Left forelimb (tissue), 1 donor: ENCODE results near the gene METRNL.

Experiments used
- DNase-seq: peaks from one replicate; pipeline ENCODE4 v3.0.0-alpha.2; 2018; ENCODE audit warnings: low spot score

The METRNL gene

DNA sequence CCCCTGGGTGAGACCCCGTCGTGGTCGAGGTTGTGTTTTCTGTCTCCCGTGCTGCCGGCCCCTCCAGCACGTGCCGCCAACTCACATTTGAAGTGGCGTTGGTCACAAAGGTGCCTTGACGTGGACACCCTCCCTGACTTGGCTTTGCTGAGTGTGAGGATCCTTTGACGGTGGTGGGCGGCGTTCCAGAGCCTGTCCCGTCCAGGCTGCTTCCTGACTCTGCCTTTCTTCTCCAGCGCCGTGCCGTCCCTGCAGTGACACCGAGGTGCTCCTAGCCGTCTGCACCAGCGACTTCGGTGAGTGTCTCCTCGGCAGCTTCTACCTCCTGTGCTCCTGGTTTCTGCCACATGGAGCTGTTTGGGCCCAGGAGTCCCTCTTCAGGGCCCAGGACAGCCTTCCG, 13.5 kb downstream of the METRNL start:
- no peak for DNase-seq

GRCh38 chr17:83093506-83093905, 14.1 kb downstream of the METRNL start:
- DNase-seq: no peak

- DNase-seq: no peak
Observed at GRCh38 chr17:83094291-83094690, 14.9 kb downstream of the METRNL start.

GRCh38 chr17:83095016-83095415, 15.6 kb downstream of the METRNL start:
- no peak for DNase-seq

DNA sequence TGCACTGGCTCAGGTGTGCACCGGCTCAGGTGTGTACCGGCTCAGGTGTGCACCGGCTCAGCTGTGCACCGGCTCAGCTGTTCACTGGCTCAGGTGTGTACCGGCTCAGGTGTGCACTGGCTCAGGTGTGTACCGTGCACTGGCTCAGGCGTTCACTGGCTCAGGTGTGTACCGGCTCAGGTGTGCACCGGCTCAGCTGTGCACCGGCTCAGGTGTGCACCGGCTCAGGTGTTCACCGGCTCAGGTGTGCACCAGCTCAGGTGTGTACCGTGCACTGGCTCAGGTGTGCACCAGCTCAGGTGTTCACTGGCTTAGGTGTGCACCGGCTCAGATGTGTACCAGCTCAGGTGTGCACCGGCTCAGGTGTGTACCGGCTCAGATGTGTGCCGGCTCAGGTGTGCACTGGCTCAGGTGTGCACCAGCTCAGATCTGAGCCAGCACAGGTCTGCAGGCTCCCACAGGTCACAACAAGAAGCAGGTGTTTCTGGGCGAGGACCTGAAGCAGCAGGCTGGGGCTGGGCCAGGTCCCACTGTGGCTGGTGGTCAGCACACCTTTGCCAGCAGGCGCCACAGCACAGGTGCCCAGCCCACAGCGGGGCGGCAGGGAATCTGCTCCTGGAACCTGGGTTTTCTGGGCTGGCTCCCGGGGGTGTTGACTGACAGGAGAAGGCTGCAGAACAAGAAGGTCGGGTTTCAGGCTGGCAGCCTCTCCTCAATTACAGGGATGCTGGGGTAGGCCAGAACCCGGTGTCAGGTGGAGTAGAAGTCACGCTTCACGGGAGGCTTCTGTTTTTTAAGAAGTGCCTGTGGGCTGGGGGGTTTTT, 17.2 kb downstream of the METRNL start:
- DNase-seq: no peak

DNA sequence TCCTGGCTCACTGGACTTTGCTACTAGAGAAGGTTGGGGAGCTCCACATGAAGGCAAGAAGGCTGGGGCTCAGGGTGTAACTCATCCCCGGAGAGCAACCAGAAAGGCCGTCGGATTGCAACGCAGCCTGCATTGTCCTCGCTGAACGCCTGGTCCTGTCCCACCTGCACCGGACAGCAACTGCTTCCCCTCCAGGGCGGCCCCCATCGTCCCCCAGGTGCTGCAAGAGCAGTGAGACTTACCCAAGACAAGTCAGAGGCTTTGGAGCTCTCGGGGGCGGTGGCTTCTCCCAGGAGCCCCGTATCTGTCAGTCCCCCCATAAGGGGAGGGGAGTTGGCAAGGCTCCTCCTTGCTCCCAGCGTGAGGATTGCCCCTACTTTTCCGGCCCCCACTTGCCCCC, 18.4 kb downstream of the METRNL start:
- no peak for DNase-seq

GRCh38 chr17:83098241-83099085, 19.1 kb downstream of the METRNL start:
- no peak for DNase-seq

GRCh38 chr17:83099086-83099555, 19.7 kb downstream of the METRNL start:
- no peak for DNase-seq

- no peak for DNase-seq
Observed at GRCh38 chr17:83099570-83100181, 20.3 kb downstream of the METRNL start.

GRCh38 chr17:83100220-83100852, 20.9 kb downstream of the METRNL start:
- DNase-seq: no peak

DNA sequence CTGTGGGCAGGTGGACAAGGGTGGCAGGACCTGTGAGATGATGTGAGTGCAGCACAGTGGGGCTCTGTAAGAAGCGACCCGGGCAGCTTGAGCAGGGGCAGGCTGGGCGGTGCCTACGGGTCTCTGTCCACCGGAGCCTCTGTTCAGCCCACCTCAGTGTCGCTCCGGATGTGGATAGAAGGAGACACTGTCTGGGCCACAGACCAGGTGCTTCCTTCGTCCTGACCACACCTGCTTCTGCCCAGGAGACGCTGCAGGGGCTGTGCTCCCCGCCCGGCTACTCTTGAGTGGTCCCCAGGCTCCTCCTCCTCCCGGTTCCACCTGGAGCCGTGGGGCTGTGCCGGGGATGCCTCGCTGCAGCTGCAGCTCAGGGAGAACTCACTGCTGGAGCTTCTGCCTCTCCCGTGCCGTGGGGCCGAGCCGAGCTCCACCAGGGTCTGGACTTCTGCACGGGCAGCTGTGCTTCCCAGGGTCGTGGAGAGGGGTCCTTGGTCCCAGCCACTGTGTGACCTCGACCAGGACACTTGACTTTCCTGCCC, 21.5 kb downstream of the METRNL start:
- no peak for DNase-seq

DNA sequence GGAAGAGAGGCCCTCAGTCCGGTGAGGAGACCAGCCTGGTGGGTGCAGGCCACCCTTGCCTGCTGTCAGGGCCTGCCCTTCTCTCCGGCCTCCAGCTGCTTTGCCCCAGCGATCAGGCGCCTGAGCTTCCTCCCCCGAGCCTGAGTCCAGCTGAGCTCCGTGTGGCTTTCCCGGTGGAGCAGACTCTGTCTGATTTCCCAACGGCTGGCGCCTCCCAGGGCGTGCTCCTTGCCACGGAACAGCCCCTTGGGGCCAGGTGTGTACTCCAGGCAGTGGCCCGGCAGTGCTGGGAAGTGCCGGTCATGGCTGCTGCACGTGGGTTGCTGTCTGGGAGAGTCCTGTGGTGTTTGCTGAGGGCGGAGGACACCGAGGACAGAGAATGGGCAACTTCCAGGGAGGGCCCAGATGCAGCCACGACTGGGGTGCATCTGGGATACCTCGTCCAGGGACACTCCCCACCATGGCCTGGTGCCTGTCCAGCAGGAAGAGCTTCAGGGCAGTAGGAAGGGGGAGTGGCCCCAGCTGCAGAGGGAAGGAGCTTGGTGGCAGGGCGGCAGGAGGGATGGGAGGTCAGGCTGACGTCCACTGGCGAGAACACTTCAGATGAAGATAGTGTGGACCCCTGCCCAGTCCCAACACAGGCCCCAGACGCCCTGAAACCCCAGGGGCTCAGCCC, 22.5 kb downstream of the METRNL start:
- DNase-seq: no peak

DNA sequence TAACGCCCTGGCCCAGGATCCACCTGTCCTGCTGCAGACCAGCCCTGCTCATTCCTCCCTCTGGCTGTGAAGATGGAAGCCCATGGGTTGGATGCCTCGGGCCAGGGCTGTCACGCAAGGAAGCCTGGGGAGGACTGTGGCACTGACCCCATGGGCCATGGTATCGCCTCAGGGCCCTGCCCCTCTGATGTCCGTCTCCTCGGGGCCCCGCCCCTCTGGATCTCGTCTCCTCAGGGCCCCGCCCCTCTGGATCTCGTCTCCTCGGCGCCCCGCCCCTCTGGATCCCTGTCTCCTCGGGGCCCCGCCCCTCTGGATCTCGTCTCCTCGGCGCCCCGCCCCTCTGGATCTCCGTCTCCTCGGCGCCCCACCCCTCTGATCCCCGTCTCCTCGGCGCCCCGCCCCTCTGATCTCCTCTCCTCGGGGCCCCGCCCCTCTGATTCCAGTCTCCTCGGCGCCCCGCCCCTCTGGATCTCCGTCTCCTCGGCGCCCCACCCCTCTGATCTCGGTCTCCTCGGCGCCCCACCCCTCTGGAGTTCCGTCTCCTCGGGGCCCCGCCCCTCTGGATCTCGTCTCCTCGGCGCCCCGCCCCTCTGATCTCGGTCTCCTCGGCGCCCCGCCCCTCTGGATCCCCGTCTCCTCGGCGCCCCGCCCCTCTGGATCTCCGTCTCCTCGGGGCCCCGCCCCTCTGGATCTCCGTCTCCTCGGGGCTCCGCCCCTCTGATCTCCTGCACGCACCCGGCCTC, 24.0 kb downstream of the METRNL start:
- no peak for DNase-seq

GRCh38 chr17:83103943-83104311, 24.5 kb downstream of the METRNL start:
- no peak for DNase-seq

GRCh38 chr17:83104577-83105505, 25.4 kb downstream of the METRNL start:
- no peak for DNase-seq

DNA sequence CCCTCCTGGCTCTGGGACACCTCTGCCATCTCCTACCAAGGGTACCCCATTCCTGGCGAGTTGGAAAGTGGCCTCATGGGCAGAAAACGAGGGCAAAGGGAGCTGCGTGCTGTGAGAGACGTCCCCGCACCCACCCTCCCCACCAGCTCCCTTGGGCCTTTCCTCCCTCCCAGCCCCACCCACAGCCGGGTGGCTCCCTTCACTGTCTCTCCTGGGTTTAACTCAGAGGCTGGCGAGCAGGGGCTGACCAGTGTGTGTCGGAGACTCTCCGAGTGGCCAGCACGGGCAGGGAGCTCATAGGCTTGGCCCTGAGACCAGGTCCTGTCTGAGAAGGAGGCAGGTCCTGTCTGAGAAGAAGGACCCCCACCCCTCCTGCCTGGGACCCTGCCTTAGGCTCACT, 26.1 kb downstream of the METRNL start:
- no peak for DNase-seq

DNA sequence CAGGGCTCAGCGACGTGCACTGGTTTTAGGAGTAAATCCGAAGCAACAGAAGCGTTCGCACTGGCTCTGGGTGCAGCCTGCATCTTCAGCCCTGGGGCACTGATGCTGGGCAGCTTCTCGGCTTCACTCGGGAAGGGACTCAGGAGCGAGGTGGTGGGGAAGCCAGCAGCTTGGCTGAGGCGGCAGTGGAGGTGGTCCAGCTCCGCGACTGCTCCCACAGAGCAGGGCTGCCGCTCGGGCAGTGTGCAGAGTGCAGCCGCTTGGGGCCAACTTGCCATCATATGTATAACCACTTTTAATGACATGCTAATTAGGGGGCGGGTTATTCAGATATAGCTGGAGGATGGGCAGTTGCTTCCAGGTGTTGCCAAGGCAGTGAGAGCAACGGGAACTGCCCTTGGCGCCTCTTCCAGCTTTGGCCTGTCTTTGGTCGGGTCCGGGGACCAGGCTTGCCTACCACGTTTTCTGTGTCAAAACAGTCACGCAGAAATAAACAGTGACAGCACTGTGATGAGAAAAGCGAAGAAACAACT, 26.7 kb downstream of the METRNL start:
- no peak for DNase-seq

- DNase-seq: no peak
Observed at GRCh38 chr17:83106913-83107655, 27.7 kb downstream of the METRNL start.

- no peak for DNase-seq
Observed at GRCh38 chr17:83107656-83108048, 28.2 kb downstream of the METRNL start.
